HEK293 (cell line): Measurements from ENCODE around the gene PSMD12.

ENCODE experiments used
- CTCF ChIP-seq: fragments of 450-650 bp; formaldehyde crosslinking; IDR thresholded peaks from 2 replicates; pipeline ENCODE4 v1.5.1; 2016; ENCODE audit warnings: missing biosample characterization, missing genetic modification characterization
- ZSCAN18 ChIP-seq: fragments of 450-650 bp; formaldehyde crosslinking; IDR thresholded peaks from 2 replicates; pipeline ENCODE4 v1.5.1; 2016; ENCODE audit warnings: missing biosample characterization, missing genetic modification characterization

- TF ChIP-seq ZSCAN18 (tag by site-specific recombination) (no peak), CTCF (tag by site-specific recombination) (no peak)
Measured at GRCh38 chr17:67372751-67373150, 6.4 kb upstream of the PSMD12 start.
